Measurements from ENCODE around the gene TXNDC15.

The TXNDC15 gene

GRCh38 chr5:134920848-134921575 is 46.8 kb downstream of the TXNDC15 start:
- no peak for DNase-seq (ENCODE audit: low read depth in 2 of 2)

DNA sequence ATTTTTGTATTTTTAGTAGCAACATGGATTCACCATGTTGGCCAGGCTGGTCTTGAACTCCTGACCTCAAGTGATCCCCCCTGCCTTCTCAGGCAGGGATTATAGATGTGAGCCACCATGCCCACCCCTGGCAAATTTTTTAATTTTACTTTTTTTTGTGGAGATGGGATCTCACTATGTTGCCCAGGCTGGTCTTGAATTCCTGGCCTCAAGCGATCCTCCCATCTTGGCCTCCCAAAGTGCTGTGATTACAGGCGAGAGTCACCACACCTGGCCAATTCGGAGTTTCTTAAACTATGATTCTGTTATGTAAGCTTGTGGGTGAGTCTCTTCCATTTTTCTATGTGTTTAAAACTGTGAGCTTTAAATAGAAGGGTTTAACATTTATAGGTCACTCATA is 58.3 kb downstream of the TXNDC15 start:
- DNase-seq (ENCODE audit: low read depth in 2 of 2) = no peak

GRCh38 chr5:134934202-134934601 is 60.0 kb downstream of the TXNDC15 start:
- DNase-seq (ENCODE audit: low read depth in 2 of 2) = no peak

GRCh38 chr5:134935711-134936602 is 61.8 kb downstream of the TXNDC15 start:
- no peak for DNase-seq (ENCODE audit: low read depth in 2 of 2)

GRCh38 chr5:134937526-134937925 is 63.4 kb downstream of the TXNDC15 start:
- DNase-seq (ENCODE audit: low read depth in 2 of 2) = no peak

GRCh38 chr5:134938030-134938429 is 63.9 kb downstream of the TXNDC15 start:
- no peak for DNase-seq (ENCODE audit: low read depth in 2 of 2)

GRCh38 chr5:134939500-134939899 is 65.3 kb downstream of the TXNDC15 start:
- no peak for DNase-seq (ENCODE audit: low read depth in 2 of 2)

DNA sequence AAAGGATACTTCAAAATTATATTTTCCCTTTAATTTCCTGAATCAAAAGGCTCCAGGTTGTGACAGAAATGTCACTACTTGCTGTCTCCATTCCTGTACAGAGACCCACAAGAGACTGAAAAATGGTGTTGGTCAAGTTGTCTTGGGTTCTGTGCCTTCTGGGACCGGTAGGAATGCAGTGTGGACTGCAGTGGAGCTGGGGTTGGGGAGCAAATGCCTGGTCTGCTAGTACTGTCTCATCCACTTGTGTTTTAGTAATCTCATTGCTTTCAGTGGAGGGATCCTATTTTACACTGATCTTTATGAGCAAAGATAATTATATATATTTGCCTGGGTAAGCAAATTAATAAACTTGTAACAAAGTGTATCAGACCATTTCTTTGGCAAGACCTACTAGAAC is 69.4 kb downstream of the TXNDC15 start:
- DNase-seq (ENCODE audit: low read depth in 2 of 2) = no peak

GRCh38 chr5:134944630-134945029 is 70.5 kb downstream of the TXNDC15 start:
- no peak for DNase-seq (ENCODE audit: low read depth in 2 of 2)

GRCh38 chr5:134945041-134945440 is 70.9 kb downstream of the TXNDC15 start:
- no peak for DNase-seq (ENCODE audit: low read depth in 2 of 2)

GRCh38 chr5:134948911-134949310 is 74.7 kb downstream of the TXNDC15 start:
- DNase-seq (ENCODE audit: low read depth in 2 of 2) = no peak

GRCh38 chr5:134949316-134949715 is 75.1 kb downstream of the TXNDC15 start:
- no peak for DNase-seq (ENCODE audit: low read depth in 2 of 2)
